Dedifferentiated amniotic fluid mesenchymal stem cell (primary cell): Measurements from ENCODE around the gene CEP72.
"Not testable (repeated sequence)": the region's sequence is repeated elsewhere in the genome, so short reads cannot be mapped to it uniquely, and the experiment has no call there.

Experiments used
- DNase-seq: peaks from one replicate; pipeline ENCODE4 v3.0.0-alpha.2; 2016; ENCODE audit errors: extremely low spot score

The CEP72 gene

DNA sequence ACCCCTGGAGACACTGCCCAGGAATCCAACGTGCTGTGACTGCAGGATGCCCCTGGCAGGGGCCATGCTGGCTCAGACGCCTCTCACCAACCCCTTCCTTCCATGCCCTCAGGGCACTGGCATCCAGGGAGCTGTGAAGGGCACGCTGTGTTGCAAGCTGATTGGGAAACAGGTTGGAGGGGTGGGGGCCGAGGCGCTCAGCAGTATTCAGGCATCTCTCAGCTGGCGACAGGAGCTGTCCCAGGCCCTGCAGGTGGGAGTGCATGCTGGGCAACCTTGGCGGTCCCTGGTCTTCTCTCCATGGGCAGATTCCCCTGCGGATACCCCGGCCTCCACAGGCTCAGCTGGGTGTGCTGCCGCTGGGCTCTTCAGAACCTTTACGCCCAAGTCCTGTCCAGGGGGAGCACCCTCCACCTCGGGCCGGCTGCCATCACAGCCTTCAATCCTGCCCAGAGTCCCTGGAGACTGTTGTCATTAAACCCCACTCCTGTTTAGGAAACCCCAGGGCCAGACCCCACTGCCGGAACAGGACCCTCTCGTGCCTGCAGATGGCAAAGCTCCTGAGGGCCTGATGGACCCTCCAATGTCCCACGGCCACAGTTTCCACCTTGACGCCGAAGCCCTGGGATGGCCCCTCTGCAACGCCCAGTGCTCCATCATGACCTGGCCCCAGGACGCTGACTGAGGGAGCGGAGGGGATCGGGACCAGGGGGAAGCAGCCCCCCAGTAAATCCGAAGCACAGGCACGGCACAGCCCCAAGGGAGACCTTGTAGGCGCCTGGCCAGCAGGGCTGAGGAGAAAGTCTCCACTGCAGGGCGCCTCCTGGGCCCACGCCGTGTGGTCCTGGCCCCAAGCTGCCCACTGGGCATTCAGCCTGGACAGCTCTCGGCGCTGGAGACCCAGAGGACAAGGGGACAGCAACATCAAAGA, 71.7 kb downstream of the CEP72 start:
- no peak for DNase-seq

DNA sequence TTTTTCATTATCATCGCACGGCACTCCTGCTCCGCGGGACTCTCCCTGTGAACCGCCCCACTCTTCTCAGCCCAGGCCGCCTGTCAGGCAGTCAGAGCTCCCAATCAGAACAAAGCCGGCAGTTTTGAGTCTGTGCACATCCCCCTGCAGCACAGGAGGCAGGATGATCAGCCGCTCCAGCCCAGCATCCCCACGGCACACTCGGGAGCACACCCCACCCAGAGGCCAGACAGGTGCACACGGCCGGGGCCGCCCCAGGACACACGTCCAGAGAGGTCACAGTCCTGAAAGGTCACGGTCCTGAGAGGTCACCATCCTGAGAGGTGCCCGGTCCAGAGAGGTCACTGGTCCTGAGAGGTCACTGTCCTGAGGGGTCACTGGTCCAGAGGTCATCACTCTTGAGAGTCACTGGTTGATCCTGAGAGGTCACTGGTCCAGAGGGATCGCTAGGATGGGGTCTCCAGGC, 72.6 kb downstream of the CEP72 start:
- DNase-seq, result no peak

DNA sequence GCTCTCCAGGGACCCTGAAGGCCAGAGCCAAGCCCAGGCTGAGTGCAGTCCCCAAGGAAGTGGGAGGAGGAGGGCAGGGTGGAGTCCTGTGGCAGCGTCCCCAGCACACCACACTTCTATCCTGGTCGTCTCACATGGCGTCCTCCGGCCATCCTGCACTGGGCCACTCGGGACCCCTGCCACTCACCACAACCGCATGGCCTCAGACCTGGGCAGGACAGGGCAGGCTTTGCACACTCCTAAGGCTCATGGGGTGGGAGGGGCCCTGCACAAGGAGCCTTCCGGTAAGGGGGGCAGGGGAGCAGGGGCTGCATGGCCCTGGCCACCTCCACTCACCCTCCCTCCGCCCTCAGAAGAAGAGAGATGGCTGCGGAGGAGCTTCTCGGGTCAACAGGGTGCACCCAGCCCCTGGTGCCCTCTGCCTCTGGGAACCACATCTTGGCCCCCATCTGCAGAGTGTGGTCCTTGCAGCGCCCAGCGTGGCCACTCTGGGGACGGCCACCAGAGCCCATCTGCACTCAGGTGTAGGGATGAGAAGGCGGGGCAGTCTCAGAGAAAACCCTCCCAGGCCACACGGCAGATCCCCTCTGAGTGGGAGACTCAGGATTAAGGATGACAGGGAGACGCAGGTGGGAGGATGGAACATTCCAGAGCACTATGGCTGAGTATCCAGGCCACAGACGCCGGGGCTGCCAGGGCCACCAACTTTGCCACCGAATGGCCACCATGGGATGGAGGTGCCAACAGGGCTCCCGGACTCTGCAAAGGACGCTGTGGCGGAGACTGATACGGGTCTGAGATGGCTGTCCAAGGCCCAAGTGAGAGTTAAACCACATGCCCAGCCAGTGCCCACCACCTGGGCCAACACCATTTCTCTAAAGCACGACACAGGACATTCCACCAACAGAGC, 73.4 kb downstream of the CEP72 start:
- no peak for DNase-seq

DNA sequence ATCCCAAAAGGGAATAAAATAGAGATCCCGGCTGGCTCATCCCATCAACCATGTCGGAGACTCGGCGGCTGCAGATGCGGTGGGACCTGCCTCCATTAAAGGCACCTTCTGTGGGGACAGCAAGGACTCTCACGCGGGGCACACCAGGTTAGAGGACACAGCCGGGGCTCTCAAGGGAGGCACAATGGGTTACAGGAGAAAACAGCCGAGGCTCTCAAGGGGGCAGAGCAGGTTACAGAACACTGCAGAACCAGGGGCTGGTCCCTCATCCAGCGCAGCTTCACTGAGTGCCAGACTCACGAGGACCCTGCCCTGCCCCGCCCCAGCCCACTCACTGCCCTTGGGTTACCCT, 74.0 kb downstream of the CEP72 start:
- DNase-seq, result not testable (repeated sequence)

DNA sequence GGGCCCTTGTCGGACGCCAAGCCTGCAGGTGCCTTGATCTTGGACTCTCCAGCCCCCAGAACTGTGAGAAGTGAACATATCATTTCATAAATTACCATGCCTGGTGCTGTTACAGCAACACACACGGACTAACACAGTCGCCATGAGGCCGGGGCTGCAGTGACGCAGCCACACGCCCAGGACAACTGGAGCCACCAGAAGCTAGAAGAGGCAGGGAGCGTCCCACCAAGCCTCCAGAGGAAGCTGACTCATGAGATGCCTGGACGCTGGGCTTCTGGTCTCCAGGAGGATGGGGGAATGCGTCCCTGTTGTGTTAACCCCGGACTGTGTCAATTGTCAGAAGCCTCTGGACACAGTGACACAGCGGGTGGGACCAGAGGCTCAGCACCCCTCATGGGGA, 74.8 kb downstream of the CEP72 start:
- DNase-seq, result not testable (repeated sequence)

DNA sequence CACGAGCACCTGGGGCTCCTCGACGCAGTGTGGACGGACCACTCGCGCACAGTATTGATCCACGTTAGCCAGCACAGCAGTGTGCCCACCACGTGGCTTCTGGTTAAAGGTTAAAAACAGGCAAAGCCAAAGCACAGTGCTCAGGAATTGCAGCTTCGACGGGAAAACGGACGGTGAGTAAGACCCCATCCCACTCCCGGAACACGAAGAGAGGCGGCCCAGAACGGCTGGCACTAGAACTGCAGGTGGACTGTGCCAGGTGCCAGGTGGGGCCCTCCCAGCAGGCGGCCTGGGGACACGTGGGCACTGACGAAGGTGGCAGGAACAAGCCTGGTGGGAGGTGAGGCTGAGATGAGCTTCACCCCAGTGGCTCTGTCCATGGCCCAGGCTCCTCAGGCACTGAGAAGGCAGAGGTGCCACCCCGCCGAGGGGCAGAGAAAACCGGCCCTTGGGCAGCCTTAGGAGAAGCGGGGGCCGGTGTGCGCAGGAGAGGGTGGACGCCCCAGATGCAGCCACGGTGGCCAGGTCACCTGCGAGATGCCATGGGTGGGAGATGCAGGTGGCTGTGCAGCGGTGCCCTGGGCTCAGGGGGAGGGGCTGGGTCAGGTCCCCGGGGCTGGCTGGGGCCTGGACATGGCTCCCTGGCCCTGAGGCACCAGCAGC, 76.3 kb downstream of the CEP72 start:
- not testable (repeated sequence) for DNase-seq

DNA sequence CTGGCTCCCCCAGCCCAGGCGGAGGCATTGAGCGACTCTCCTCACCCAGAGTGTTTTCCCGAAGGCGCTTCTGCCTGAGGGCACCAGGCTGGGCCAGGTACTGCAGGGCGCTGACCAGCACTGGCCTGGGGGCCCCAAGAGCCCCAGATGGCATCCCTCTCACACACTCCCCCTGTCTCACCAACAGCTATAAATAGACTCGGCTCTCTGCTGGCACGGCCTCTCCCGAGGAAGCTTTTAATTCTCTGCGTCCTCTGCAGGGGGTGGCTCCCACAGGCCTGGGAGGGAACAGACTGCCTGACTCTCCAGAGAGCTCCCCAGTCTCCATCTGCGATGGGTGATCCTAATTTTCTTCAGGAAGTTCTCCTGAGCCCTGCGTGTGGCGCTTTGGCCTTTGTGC, 78.2 kb downstream of the CEP72 start:
- DNase-seq, result not testable (repeated sequence)

DNA sequence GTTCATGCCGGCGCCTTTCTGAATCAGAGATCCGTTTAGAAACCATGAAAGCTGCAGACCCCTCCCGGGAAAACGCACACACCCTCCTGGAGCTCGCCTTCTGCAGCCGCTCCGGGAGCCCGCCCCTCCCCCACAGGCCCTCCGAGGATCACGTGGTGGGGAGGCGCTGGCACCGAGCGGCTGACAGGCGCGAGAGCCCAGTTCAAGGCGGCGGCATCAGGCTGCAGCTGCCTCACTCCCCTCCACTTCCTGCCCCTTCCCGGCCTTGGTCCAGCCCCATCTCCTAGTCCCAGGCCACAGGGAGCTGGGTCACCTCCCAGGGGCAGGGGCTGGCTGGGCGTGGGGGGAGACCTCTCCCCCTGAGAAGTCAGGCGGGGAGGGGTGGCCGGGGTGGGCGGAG, 78.9 kb downstream of the CEP72 start:
- DNase-seq, result not testable (repeated sequence)

DNA sequence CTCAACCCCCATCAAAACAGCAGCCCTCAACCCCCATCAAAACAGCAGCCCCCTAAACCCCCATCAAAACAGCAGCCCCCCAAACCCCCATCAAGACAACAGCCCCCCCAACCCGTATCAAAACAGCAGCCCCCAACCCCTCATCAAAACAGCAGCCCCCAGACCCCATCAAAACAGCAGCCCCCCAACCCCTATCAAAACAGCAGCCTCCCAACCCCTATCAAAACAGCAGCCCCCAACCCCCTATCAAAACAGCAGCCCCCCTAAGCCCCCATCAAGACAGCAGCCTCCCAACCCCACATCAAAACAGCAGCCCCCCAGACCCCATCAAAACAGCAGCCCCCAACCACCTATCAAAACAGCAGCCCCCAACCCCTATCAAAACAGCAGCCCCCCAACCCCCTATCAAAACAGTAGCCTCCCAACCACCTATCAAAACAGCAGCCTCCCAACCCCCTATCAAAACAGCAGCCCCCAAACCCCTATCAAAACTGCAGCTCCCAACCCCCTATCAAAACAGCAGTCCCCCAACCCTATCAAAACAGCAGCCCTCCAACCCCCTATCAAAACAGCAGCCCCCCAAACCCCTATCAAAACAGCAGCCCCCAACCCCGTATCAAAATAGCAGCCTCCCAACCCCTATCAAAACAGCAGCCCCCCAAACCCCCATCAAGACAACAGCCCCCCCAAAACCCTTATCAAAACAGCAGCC, 79.8 kb downstream of the CEP72 start:
- DNase-seq, result no peak

DNA sequence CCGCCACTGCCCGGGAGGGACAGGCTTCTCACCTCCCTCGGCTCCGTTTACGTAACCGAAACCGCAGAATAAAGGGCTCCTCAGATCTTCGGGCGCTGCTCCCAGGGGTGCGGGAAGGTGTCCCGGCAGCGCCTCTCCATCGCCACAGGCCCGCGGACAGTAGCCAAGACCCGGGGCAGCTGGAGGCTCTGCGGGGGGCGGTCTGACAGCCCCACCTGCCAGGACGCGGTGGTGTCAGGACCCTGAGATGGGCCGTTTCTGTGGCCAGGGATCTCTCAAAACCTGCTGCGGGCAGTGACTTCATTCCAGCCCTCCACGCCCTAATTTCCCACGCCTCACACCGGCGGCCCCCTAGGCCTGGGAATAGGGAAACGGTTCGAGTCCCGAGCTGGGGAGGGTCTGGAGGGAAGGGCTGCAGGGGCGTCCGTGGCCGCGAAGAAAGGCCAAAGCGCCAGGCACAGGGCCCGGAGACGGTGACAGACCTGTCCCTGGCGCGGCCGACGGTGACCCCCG, 80.4 kb downstream of the CEP72 start:
- DNase-seq, result not testable (repeated sequence)

DNA sequence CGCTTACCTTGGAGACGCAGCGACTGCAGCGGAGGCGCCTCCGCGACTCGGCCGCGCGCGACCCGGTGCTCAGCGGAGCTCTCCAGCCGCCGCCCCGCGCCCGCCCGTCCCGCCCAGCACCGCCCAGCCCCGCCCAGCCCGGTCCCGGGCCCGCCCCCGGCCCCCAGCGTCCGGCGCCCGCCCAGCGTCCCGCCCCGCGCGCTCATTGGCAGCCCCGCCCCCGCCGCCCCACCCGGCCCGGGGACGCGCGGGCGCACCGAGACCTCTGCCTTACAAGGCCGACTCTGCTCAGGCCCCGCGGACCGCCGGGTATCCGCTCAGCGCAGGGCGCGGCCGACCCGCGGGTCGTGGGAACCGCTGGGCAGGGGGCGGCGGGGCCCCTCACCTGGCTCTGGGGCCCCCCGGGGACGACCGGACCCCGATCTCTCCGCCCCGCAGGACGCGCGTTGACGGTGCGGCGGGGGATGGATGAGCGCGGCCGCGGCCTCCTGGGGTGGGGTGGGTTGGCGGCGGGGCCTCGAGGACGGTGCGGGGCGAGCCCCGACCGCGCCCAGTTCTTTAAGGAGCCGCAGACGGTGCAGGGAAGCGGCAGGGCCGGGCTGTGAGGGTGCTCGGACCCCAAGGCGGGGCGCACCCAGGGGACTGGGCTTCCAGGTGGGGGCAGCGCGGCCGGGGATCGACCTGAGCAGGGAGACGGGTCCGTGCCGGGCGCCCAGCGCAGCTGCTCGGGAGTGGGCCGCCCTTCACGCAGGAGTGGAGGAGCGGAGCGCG, 81.3 kb downstream of the CEP72 start, which contains the start of gene TPPP:
TSS of gene TPPP (minus strand) at position 82 of the 771 bp plus-strand sequence. CDS start 15,292 bp downstream, outside the sequence.
- DNase-seq, result not testable (repeated sequence)

DNA sequence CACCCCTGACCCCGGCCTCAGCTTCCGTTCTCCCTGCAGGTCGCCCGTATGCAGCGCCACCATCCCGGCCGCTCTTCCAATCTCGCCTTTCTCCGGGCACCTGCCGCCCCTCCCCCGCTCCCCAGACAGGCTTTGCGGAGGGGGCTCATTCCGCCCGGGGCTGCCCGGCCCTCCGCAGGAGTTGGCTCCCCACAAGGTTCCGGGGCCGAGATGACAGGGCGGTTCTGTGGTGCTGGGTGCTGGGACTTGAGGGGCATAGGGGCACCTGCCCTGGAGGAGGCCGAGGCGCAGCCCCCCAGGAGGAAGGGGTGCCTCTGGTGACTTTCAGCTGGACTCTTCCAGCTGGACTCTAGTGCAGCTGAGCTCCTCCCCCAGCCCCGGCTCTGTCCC, 81.9 kb downstream of the CEP72 start:
- not testable (repeated sequence) for DNase-seq

DNA sequence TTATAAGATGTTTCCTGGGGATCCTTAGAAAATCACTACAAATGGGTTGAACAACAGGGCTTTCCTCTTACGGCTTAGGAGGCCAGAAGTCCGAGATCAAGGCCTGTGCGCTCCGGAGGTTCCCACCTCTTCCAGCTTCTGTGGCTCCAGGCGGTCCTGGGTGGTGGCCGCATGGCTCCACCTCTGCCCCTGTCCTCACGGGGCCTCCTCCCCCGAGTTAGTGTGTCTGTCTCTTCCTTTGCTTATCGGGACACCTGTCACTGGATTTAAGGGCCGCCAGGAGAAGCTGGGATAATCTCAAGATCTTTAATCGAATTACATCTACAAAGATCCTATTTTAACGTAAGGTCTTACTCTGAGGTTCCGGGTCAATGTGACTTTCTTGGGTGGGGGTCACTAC, 83.3 kb downstream of the CEP72 start:
- not testable (repeated sequence) for DNase-seq

DNA sequence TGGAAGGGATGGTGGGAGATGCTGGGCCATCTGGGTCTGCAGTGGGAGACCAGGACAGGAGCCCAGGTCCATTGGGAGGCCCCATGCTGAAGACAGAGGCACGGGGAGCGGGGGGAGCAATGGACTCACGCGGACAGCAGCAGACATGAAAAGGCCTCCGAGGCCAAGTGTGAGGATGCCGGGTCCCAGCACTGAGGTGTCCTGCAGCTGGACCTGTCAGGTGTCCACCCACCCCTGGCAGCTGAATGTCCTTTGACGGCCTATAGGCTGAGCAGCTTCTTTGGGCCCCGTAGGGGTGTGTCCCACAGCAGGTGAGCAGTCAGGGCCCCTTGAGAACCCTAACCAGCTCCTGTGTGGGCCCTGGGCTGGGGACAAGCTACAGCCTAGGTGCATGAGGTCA, 84.1 kb downstream of the CEP72 start:
- not testable (repeated sequence) for DNase-seq

DNA sequence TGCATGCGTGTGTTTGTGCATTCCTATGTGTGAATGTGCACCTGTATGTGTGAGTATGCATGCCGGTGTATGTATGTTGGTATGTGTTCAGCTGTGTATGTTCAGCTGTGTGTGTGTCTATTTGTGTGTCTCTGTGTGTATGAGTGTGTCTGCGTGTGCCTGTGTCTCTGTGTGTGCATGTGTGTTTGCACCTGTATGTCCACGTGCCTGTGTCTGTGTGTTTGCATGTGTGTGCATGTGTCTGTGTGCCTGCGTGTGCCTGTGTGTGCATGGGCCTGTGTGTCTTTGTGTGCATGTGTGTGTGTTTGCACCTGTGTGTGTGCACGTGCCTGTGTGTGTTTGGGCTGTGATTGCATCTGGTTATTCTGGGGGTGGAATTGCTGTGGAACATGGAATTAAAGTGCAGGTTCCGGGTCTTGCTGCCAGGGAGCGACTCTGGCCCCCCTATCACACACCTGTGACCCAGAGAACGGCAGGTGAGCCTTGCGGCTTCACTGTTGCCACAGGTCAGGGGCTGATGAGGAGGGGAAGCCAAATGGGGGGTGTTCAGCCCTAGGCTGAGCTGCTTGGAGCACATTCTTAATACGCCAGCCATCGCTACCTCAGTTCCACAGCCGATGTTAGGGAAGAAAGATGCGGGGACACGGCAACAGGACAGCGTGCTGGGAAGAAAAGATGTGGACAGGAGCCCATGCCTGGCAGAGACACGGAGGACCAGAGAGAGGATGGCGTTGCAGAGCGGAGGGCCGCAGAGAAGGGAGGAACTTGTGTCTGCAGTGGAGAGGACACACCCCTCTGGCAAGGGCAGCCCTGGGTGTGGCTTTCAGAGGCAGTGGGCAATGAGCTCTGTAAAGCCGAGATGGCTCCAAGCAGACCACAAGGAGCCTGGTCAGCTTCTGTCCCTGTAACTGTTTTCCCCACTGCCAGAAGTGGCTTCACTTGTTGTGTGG, 84.9 kb downstream of the CEP72 start:
- not testable (repeated sequence) for DNase-seq
